GM12874 (cell line): Measurements from ENCODE around the gene ART1.

Experiments
- TF ChIP-seq, protein P1 (sequence below): IDR thresholded peaks from 2 replicates; pipeline ENCODE4 v1.5.1; 2011; ENCODE audit warnings: low read depth, mild to moderate bottlenecking, control low read depth, low read length, moderate library complexity; ENCODE audit not compliant: insufficient read depth

The ART1 gene

GRCh38 chr11:3683039-3683438, 38.1 kb downstream of the ART1 start:
- TF ChIP-seq, protein P1, sequence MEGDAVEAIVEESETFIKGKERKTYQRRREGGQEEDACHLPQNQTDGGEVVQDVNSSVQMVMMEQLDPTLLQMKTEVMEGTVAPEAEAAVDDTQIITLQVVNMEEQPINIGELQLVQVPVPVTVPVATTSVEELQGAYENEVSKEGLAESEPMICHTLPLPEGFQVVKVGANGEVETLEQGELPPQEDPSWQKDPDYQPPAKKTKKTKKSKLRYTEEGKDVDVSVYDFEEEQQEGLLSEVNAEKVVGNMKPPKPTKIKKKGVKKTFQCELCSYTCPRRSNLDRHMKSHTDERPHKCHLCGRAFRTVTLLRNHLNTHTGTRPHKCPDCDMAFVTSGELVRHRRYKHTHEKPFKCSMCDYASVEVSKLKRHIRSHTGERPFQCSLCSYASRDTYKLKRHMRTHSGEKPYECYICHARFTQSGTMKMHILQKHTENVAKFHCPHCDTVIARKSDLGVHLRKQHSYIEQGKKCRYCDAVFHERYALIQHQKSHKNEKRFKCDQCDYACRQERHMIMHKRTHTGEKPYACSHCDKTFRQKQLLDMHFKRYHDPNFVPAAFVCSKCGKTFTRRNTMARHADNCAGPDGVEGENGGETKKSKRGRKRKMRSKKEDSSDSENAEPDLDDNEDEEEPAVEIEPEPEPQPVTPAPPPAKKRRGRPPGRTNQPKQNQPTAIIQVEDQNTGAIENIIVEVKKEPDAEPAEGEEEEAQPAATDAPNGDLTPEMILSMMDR: no peak

- TF ChIP-seq, protein P1: no peak
These were observed 39.3 kb downstream of the ART1 start for GRCh38 chr11:3684129-3684818.

DNA sequence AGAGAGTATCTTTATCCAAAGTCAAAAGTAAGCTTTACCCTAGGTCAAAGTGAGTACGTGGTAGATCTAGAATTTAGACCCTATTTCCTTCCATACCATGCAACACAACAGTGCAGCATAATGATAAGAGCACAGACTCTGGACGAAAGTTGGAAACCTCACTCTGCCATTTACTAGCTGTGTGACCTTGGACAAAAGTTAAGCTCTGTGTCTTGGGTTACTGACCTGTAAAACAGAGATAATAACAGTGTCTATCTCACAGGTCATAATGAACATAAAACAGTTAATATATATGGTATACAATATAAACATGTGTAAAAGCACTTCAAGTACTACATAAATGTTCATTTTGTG, 39.9 kb downstream of the ART1 start:
- TF ChIP-seq, protein P1: no peak

DNA sequence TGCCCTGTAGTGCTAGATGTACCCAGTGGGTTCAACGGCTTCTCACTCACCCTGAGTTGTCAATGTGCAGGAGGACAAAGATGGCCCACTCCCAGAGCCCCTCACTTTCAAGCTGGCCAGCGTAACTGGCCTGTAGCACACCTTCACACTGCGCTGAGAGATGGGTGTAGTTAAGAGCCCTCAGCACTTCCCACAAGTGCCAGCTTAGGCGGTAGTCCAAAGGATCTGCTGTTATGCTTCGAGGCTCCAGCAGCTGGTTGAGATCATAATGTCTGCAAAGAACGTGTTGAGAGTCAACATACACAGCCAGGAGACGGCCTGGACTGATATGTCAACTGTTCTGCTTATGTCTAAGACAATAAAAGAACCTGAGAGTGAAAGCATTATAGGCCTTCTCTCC, 41.0 kb downstream of the ART1 start:
- TF ChIP-seq, protein P1: no peak

GRCh38 chr11:3686751-3687150, 41.8 kb downstream of the ART1 start:
- TF ChIP-seq, protein P1: no peak

DNA sequence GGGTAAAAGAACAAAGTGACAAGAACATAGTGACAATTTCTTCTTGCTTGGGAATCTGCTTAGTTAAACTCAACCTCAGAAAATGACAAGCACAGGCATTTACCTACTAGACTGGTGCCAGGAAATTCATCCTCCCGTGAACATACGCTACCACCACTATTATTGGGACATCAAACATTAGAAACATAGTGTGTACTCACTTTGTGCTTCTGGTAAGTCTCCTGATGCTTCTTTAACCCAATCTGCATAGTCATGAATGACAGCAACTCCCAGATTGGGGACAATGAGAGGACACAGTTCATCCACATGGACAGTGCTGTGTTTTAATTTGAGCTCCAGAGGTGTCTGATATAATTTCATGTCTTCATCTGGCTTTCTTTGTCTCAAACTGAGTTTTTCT, 55.5 kb downstream of the ART1 start:
- TF ChIP-seq, protein P1: no peak

DNA sequence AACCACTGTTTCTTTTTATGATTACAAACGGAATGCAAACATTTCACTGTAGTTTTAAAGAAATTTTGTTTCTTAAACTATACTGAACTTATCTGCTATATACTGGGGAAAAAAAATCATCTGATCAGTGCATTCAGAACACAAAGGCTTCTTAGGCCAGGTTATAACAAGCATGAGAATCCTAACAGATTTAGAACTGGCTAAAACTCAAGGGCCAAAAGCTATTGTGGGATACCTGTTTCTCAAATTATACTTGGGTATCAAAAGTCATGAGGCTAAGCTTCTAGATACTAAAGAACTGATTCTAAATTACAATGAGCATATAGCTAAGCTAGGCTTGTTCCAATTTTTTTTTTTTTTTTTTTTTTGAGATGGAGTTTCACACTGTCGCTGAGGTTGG, 56.0 kb downstream of the ART1 start:
- TF ChIP-seq, protein P1: no peak
